BLaER1 treated with 17β-estradiol and CSF1 and Interleukin-3, amounts not matched to agents 10 nM and 100 nM (cell line): ENCODE data around the gene FUT2.

Source experiments
- H3K27ac ChIP-seq, 11 experiments: shearing (Covaris generic); formaldehyde crosslinking; 2 replicates each; pipeline ENCODE4 v1.8.1; 2022
- H3K27me3 ChIP-seq, 11 experiments: shearing (Covaris generic); formaldehyde crosslinking; 2 replicates each; pipeline ENCODE4 v1.8.1; 2022
- H3K36me3 ChIP-seq, 11 experiments: shearing (Covaris generic); formaldehyde crosslinking; 2 replicates each; pipeline ENCODE4 v1.8.1; 2022
- H3K4me1 ChIP-seq, 10 experiments: shearing (Covaris generic); formaldehyde crosslinking; 2 replicates each; pipeline ENCODE4 v1.8.1; 2022
- H3K4me2 ChIP-seq, 11 experiments: shearing (Covaris generic); formaldehyde crosslinking; 2 replicates each; pipeline ENCODE4 v1.8.1; 2022
- H3K4me3 ChIP-seq, 10 experiments: shearing (Covaris generic); formaldehyde crosslinking; 2 replicates each; pipeline ENCODE4 v1.8.1; 2022
- H3K9ac ChIP-seq, 11 experiments: shearing (Covaris generic); formaldehyde crosslinking; 2 replicates each; pipeline ENCODE4 v1.8.1; 2022
- H3K9me3 ChIP-seq, 11 experiments: shearing (Covaris generic); formaldehyde crosslinking; replicated peaks in 1 of 11; 2 replicates each; pipeline ENCODE4 v1.8.1; 2022
- H4K20me1 ChIP-seq, 11 experiments: shearing (Covaris generic); formaldehyde crosslinking; 2 replicates each; pipeline ENCODE4 v1.8.1; 2022
- Cebpa-rat ChIP-seq, 11 experiments: shearing (Covaris generic); IDR thresholded peaks; 2 replicates each; pipeline ENCODE4 v1.8.1; 2022

FUT2 gene

DNA sequence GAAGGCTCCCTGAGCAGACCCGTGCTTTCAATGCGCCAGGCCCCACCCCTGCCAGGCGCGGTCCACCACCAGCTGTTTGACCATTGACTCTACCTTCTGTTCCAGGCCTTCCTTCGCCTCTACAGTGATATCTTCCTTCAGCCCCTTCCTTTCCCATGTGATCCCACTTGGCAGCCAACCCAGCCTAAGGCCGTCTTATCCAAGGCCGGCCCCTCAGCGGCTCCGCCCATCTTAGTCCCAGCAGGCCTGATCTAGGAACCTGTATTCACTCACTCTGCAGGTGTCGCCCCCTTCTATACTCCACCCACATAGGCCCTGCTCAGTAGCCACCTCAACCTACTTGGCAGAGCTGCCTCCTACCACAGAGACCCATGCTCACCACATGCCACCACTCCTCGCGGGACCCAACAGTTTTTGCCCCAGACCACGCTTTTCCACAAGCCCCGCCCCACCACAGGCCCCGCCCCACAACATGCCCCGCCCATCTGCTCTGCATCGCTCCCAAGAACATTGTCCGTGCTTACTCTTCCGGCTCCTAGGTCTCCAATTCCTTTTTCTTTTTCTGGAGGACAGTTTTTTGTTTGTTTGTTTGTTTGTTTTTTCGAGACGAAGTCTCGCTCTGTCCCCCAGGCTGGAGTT, 41.7 kb downstream of the FUT2 start:
- H3K27me3 ChIP-seq, result no peaks in the 10 kb centered on the region
- no peak for TF ChIP-seq Cebpa-rat (IDR thresholded peaks at IDR 0.05)
- no peak overlapping the region for H3K27ac ChIP-seq
- H4K20me1 ChIP-seq, result peaks cover 0 to 22% (median 6%) of the 10 kb centered on the region in 11 experiments; a peak in 8 of 22 replicates
- no peaks in the 10 kb centered on the region for H3K9me3 ChIP-seq
- H3K4me1 ChIP-seq, result peaks cover 34 to 48% (median 42%) of the 10 kb centered on the region in 10 experiments
- H3K9ac ChIP-seq, result no peak overlapping the region
- H3K4me3 ChIP-seq, result no peak overlapping the region
- peak overlapping the region in 7 of 11 experiments; percentile 68 to 86 (median 78); a peak in 10 of 22 replicates for H3K4me2 ChIP-seq
- H3K36me3 ChIP-seq, result peaks cover 0 to 57% (median 31%) of the 10 kb centered on the region in 11 experiments; a peak in 21 of 22 replicates

DNA sequence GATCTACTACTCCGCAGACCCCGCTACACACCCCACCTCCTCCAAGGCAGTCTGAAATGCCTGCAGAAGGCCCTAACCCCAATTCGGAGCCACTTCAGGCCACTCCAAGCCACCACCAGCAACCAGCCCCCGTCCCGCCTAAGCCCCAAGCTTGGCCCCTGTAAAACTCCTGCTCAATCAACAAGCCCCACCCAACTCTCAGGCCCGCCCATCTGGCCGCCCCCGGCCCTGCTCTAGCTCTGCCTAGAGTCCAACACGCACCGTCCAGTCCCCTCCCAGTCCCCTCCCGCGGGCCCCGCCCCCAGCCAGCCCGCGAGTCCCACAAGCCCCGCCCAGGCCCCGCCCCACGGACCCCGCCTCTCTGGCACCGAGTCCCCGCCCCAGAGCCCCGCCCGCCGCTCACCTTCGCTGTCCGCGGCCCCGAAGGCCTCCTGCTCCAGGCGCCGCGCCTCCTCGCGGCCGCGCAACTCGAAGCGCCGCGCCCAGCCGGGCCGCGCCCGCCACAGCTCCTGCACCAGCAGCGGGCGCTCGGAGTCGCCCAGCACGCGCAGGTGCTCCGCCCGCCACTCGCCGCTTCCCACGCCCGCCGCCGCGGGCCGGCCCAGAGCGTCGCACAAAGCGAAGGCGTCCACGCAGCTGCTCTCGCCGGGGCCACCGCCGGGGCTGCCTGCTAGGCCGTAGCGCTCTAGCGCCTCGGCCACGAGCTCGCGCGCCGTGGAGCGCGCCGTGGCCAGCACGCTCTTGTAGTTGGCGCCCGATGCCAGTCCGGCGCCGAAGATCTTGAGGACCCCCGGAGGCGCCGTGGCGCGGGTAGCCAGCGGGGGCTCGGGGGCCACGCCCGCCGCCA, 43.0 kb downstream of the FUT2 start:
- no peaks in the 10 kb centered on the region for H3K9me3 ChIP-seq
- peaks cover 0 to 22% (median 6%) of the 10 kb centered on the region in 11 experiments; a peak in 8 of 22 replicates for H4K20me1 ChIP-seq
- H3K27me3 ChIP-seq, result no peaks in the 10 kb centered on the region
- H3K4me2 ChIP-seq, result peak overlapping the region; percentile 98 to 100 (median 100)
- peak overlapping the region; percentile 75 to 98 (median 85) for H3K9ac ChIP-seq
- peaks cover 34 to 48% (median 42%) of the 10 kb centered on the region in 10 experiments for H3K4me1 ChIP-seq
- peaks cover 0 to 53% (median 24%) of the 10 kb centered on the region in 11 experiments; a peak in 21 of 22 replicates for H3K36me3 ChIP-seq
- no peak for TF ChIP-seq Cebpa-rat (IDR thresholded peaks at IDR 0.05)
- peak overlapping the region; percentile 67 to 86 (median 82) for H3K4me3 ChIP-seq
- H3K27ac ChIP-seq, result peak overlapping the region; percentile 62 to 98 (median 86); a peak in 21 of 22 replicates

DNA sequence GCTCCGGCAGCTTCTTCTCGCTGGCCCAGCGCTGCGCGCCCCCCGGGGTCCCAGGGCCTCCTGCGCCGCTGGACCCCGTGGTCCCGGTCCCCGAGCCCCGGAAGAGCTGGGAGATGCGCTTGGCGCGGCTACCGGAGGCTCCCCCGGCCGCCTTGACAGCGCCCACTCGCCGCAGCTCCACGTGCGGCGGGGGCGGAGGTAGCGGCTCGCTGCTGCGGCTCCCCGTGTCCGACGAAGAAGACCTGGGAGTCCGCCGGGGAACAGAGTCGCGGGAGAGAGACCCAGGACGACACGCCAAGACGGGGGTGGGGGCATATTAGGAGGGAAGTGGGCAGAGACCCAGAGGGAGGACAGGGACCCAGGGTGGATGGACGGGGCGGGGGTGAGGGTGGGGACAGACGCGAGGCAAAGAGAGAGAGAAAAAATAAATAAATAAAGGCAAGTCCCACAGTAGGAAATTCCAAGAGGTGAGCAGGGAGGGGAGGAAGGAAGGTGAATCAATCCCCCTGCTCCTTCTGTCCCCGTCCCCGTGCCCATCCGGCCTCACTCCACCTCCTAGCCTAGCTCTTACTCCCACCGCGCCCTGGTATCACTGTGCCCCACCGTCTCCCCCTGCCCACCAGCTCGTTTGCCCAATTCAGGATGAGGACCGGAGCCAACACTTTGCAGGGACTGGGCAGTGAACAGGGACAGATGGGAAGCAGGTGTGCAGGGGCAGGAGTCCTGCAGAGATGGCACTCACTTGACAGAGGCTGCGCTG, 43.8 kb downstream of the FUT2 start:
- H4K20me1 ChIP-seq, result peaks cover 0 to 22% (median 6%) of the 10 kb centered on the region in 11 experiments; a peak in 8 of 22 replicates
- H3K9ac ChIP-seq, result peak overlapping the region; percentile 75 to 98 (median 85)
- H3K27me3 ChIP-seq, result no peaks in the 10 kb centered on the region
- peaks cover 0 to 45% (median 18%) of the 10 kb centered on the region in 11 experiments; a peak in 21 of 22 replicates for H3K36me3 ChIP-seq
- no peaks in the 10 kb centered on the region for H3K9me3 ChIP-seq
- peak overlapping the region; percentile 62 to 98 (median 86); a peak in 21 of 22 replicates for H3K27ac ChIP-seq
- H3K4me2 ChIP-seq, result peak overlapping the region; percentile 98 to 100 (median 100)
- H3K4me1 ChIP-seq, result peaks cover 34 to 51% (median 42%) of the 10 kb centered on the region in 10 experiments
- TF ChIP-seq Cebpa-rat (IDR thresholded peaks at IDR 0.05), result no peak
- peak overlapping the region; percentile 67 to 86 (median 82) for H3K4me3 ChIP-seq

DNA sequence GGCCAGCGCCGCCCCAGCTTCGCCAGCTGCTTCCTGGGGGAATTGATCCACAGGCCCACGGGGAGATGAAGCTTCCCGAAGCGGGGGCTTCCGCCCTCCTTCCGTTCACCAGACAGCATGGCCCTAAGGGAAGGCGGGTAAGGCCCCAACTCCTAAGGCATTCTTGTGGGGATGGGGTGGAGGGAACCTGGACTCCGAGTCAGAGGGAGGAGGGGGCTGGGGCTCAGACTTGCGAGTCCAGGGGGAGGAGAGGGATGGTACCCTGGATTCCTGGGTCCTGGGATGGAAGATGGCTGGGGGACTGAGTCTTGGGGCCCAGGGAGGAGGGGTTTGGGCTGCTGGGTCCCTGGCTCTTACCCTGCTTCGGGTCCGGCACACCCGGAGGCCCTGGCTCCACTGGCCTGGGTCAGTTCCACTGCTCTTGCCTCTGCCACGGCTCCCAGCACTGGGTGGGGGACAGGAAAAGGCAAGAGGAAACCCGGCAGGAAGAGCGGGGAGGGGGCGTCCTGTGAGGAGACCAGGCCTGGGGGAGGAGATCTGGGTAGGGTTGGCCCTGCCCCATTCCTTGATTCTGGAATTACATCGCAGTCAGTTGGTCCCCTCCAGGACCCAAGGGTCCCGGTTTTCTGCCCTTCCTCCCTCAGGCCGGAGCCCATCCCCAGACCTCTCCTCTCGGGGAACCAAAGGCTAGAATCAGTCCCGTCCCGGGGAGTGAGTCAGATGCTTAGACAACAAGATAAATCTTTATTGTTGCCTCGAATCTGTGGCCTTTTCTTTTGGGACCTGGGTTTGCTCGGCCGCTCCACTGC, 44.6 kb downstream of the FUT2 start, which contains the start of gene RASIP1:
RASIP1 (minus strand) TSS at position 447 of the 809 bp plus-strand sequence; CDS start at position 119, 328 bp downstream.
- Histone ChIP-seq H3K27ac (peak within 1 kb of the TSS; percentile 62 to 98 (median 86); a peak in 21 of 22 replicates), H3K9ac (peak within 1 kb of the TSS; percentile 75 to 98 (median 85))

DNA sequence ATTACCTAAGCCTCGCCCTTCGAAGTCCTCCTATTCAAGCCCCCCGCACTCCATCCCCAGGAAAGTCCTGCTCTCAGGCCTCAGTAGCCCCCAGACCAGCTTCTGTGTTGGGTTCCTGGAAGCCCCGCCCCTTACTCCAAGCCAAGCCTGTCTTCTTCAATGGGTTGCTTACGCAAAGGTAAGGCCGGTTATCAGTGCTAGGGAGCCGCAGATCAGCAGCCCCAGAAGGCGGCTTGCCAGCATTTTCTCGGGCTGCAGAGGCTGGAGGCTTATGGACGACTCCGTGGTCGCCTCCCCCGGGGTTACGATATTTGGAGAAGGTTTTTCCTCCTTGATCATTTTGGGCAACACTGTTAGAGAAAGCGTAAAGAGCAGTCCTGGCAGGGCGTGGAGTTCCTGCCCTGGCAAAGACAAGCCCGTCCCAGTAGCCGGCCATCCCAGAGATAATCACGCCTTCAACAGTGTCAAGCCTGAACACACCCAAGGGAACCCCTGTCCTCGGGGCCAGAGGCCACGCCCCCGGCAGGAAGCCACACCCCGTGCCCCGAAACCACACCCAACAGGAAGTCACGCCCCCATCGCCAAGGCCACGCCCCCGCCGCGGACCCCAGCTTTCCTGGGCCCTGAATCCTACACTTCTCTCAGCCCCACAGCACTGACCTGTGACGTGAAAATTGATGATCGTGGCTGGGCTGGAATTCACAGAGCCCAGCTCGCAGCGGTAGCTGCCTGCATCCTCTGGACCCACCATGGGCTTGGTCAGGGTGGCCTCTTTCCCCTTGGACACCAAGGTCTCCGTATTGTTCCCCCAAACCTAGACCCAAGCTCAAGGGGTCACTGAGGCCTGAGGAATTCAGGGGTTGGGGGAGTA, 45.6 kb downstream of the FUT2 start:
- peak overlapping the region; percentile 67 to 86 (median 82) for H3K4me3 ChIP-seq
- peak overlapping the region; percentile 75 to 98 (median 85); a peak in 19 of 22 replicates for H3K9ac ChIP-seq
- TF ChIP-seq Cebpa-rat (IDR thresholded peaks at IDR 0.05), result no peak
- no peaks in the 10 kb centered on the region for H3K27me3 ChIP-seq
- H3K9me3 ChIP-seq, result no peaks in the 10 kb centered on the region
- peaks cover 0 to 28% (median 8%) of the 10 kb centered on the region in 11 experiments; a peak in 13 of 22 replicates for H3K36me3 ChIP-seq
- peaks cover 41 to 66% (median 52%) of the 10 kb centered on the region in 10 experiments for H3K4me1 ChIP-seq
- peaks cover 0 to 20% (median 3%) of the 10 kb centered on the region in 11 experiments; a peak in 8 of 22 replicates for H4K20me1 ChIP-seq
- H3K4me2 ChIP-seq, result peak overlapping the region; percentile 98 to 100 (median 100)
- peak overlapping the region in 10 of 11 experiments; percentile 66 to 98 (median 88); a peak in 21 of 22 replicates for H3K27ac ChIP-seq

More for the DNA sequence above, 44.6 kb downstream of the FUT2 start, which contains the start of gene RASIP1:
- Histone ChIP-seq H3K4me1 (peaks cover 34 to 56% (median 42%) of the 10 kb centered on the region in 10 experiments), H3K9me3 (no peaks in the 10 kb centered on the region), H3K4me2 (peak within 1 kb of the TSS; percentile 98 to 100 (median 100)), H4K20me1 (peaks cover 0 to 22% (median 4%) of the 10 kb centered on the region in 11 experiments; a peak in 8 of 22 replicates), H3K36me3 (peaks cover 0 to 37% (median 10%) of the 10 kb centered on the region in 11 experiments; a peak in 19 of 22 replicates), H3K27me3 (no peaks in the 10 kb centered on the region), H3K4me3 (peak within 1 kb of the TSS; percentile 67 to 86 (median 82))
- no peak for TF ChIP-seq Cebpa-rat (IDR thresholded peaks at IDR 0.05)

DNA sequence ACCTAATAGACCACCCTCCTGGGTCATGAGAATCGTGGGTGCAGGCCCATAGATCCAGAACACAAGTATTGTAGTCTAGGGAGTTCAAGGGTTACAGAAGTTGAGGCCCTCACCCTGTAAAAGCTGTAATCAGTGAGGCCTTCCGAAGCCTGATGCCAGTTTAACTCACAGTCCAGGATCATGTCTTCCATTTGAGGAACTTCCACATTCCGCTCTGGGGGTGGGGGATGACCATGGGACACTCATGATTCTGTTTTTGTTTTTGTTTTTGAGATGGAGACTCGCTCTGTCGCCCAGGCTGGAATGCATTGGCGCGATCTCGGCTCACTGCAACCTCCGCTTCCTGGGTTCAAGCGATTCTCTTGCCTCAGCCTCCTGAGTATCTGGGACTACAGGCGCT, 46.3 kb downstream of the FUT2 start:
- H3K4me1 ChIP-seq, result peaks cover 44 to 72% (median 57%) of the 10 kb centered on the region in 10 experiments
- no peak overlapping the region for H3K4me3 ChIP-seq
- TF ChIP-seq Cebpa-rat (IDR thresholded peaks at IDR 0.05), result no peak
- peaks cover 0 to 13% (median 3%) of the 10 kb centered on the region in 11 experiments; a peak in 8 of 22 replicates for H4K20me1 ChIP-seq
- peak overlapping the region in 7 of 11 experiments; percentile 6 to 85 (median 34); a peak in 8 of 22 replicates for H3K9ac ChIP-seq
- H3K4me2 ChIP-seq, result peak overlapping the region; percentile 98 to 100 (median 100)
- H3K27me3 ChIP-seq, result no peaks in the 10 kb centered on the region
- H3K27ac ChIP-seq, result peak overlapping the region in 10 of 11 experiments; percentile 54 to 98 (median 87); a peak in 20 of 22 replicates
- H3K36me3 ChIP-seq, result peaks cover 0 to 20% (median 4%) of the 10 kb centered on the region in 11 experiments; a peak in 12 of 22 replicates
- no peaks in the 10 kb centered on the region for H3K9me3 ChIP-seq
